Breast epithelium (tissue), 3 donors: ENCODE results near the gene ENHO.

ENCODE experiments used
- POLR2A ChIP-seq: fragments of 450-650 bp; IDR thresholded peaks from one replicate; pipeline ENCODE4 v1.6.1; 2016; ENCODE audit warnings: antibody characterized with exemption, mild to moderate bottlenecking, moderate library complexity
- POLR2AphosphoS5 ChIP-seq, 3 donors: sonication (generic); formaldehyde crosslinking; IDR thresholded peaks; one replicate each; pipeline ENCODE4 v1.6.1; 2017; ENCODE audit warnings: antibody characterized with exemption in 3 of 3
- TF ChIP-seq, protein P1 (sequence below), 3 donors: fragments of 450-650 bp; IDR thresholded peaks; one replicate each; pipeline ENCODE4 v1.5.1; 2016 to 2017; ENCODE audit warnings: antibody characterized with exemption in 3 of 3, mild to moderate bottlenecking in 3 of 3, moderate library complexity in 3 of 3

DNA sequence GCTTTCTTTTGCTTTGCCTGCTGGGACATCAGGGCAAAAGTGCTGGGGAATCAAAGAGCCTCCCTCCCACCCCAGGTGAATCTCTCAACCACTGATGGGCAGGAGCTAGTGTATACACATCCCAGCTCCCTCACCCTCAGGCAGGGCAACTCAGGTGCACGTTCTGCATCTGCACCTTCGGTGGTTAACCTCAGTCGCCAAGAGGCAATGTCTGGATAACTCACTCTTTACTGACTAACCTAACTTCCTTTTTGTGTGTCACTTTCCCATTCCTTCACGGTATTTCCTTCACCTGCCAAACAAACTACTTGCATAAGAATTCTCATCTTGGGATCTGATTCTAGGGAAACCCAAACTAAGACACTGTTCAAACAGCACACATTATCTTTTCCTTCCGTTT lies 40.5 kb upstream of the ENHO start:
- TF ChIP-seq, protein P1, sequence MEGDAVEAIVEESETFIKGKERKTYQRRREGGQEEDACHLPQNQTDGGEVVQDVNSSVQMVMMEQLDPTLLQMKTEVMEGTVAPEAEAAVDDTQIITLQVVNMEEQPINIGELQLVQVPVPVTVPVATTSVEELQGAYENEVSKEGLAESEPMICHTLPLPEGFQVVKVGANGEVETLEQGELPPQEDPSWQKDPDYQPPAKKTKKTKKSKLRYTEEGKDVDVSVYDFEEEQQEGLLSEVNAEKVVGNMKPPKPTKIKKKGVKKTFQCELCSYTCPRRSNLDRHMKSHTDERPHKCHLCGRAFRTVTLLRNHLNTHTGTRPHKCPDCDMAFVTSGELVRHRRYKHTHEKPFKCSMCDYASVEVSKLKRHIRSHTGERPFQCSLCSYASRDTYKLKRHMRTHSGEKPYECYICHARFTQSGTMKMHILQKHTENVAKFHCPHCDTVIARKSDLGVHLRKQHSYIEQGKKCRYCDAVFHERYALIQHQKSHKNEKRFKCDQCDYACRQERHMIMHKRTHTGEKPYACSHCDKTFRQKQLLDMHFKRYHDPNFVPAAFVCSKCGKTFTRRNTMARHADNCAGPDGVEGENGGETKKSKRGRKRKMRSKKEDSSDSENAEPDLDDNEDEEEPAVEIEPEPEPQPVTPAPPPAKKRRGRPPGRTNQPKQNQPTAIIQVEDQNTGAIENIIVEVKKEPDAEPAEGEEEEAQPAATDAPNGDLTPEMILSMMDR (IDR thresholded peaks at IDR 0.05), result no peak
- TF ChIP-seq POLR2AphosphoS5 (IDR thresholded peaks at IDR 0.05), result no peak
- TF ChIP-seq POLR2A, result no peak
